GM21576 (cell line): ENCODE data around the gene CD96.
"Not testable (repeated sequence)": the region's sequence is repeated elsewhere in the genome, so short reads cannot be mapped to it uniquely, and the experiment has no call there.

ENCODE experiments used
- ATAC-seq: cut with Tn5 transposase; IDR thresholded peaks from one replicate; pipeline ENCODE4 v1.9.1; 2021; ENCODE audit warnings: mild to moderate bottlenecking, moderate library complexity; ENCODE audit not compliant: unreplicated experiment

Gene CD96

GRCh38 chr3:111548092-111548491, 6.1 kb downstream of the CD96 start:
- peak; percentile 65 for ATAC-seq

DNA sequence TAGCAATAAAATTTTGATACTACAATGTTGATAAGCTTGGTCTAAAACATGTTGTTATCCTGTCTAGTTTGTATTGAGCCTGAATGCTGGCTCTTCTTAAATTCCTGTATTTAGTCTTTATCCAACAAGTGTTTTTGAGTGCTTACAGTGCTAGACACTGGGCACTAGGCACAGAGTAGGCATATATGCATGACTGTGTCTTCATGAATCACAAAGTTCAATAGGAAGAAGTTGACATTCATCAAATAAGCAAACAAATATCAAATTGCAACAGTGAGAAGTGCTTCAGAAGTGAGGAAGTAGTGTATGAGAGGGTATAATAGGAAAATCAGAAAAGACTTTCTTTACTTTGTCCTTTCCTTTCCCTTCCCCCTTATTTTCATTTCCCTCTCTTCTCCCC, 6.8 kb downstream of the CD96 start:
- no peak for ATAC-seq

- ATAC-seq = not testable (repeated sequence)
Measured at GRCh38 chr3:111561902-111562301, 19.9 kb downstream of the CD96 start.

GRCh38 chr3:111566844-111567243, 24.8 kb downstream of the CD96 start:
- ATAC-seq = no peak

DNA sequence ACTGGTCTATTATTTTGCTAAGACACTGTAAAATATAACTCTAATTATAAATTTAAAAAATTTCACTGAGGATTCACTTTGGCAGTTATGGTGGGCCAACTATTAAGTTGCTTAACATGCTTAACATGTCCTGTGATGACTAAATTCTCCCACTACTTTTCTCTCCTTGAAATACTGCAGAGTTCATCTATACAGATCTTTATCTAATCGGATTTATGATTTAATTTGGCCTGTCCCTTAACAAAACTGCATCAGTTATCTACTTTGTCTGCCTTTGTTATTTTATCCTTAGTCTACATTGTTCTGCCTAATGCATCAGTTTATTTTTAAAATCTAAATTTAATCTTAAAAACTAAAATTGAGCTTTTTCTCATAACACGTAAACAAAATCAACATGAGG, 26.4 kb downstream of the CD96 start:
- ATAC-seq = no peak

GRCh38 chr3:111568911-111569310, 26.9 kb downstream of the CD96 start:
- ATAC-seq = no peak

DNA sequence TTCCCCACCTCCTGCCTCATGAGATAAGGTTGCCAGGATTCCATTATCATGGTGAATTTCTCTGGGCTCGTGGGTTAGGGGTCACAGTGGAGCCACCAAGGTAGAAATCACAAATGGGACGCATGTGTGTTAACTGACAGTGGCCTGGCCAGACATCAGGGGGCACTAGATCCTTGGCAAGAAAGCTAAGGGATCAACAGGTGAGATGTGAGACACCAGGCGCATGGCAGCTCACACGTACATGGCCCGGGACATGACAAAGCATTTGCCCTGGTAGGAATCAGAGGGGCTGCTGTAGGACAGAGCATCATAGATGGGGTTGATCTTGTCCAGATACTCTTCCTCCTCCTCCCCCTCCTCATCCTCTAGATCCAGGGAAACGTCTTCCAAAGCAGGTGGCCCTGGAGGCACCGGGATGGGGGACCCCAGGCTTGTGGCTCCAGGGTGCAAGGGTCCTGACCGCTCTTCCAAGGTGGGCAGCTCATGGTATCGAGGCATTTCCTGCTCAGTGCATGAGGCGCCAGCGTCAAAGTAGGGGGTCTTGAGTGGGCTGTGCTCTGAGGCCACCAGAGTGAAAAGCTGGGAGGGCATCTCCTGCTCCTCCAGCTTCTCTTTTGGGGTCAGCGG, 28.5 kb downstream of the CD96 start:
- ATAC-seq = no peak

- ATAC-seq = no peak
Measured at GRCh38 chr3:111571282-111571681, 29.3 kb downstream of the CD96 start.

GRCh38 chr3:111571907-111572460, 30.0 kb downstream of the CD96 start:
- ATAC-seq = no peak

GRCh38 chr3:111577113-111577512, 35.1 kb downstream of the CD96 start:
- ATAC-seq = no peak

DNA sequence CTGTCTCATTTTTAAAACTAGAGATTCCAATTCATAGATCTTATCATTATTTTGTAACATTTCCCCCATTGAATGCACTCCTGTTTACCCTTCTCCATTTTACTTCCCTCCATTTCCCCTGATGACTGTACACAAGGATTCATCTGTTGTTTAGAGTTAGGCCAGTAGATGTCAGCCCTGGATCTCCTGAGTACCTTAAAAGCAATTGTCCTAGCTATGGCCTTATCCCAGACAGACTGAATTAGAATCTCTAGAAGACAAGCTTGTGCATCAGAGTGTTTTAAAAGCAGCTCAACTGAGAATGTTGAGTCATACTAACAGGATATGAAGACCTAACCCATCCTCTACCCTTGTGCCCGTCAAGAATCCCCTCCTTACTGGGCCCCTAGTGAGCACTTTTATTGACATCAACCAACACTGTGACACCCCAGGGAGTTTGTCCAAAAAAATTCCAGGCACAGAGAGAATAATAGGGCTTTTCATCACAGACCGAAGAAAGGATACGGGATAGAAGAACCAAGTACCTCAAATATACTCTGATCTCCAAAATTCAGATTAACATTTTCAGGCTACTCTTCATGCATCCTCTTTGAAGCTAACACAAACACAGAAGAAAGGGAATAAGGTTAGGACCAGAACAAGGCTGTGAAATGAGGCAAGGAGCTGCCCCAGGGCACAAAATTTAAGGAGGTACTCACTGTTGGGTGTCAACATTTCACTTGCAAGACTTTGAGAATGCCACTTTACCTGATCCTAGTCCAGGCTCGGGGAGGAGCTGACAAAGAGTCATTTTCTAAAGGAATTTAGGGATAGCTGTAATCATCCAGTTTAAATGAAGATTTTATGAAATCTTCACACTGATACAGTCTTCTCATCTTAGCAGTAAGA, 36.0 kb downstream of the CD96 start:
- peak; percentile 96 for ATAC-seq

- no peak for ATAC-seq
Measured at GRCh38 chr3:111578867-111579266, 36.9 kb downstream of the CD96 start.

- ATAC-seq = no peak
Measured at GRCh38 chr3:111579495-111579894, 37.5 kb downstream of the CD96 start.

- no peak for ATAC-seq
Measured at GRCh38 chr3:111581403-111582119, 39.6 kb downstream of the CD96 start.

- ATAC-seq = no peak
Measured at GRCh38 chr3:111582120-111582474, 40.1 kb downstream of the CD96 start.

- ATAC-seq = no peak
Measured at GRCh38 chr3:111584744-111585143, 42.7 kb downstream of the CD96 start.

DNA sequence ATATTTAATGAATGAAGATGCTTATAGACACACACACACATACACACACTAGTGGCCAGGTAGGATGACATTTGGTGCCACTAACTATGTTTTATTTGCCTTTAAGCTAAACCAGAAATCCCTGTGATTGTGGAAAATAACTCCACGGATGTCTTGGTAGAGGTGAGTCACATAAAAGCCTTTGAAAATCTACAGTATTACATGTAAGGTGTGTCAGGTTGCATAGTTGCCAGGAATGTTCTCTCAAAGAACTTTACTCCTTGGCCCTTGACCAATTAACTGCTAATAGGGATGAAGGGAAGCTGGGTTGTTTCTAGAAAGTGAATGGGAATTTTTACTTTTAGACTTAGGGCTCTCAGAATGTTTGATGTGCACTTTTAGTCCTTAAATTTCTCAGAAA, 43.2 kb downstream of the CD96 start:
- no peak for ATAC-seq

DNA sequence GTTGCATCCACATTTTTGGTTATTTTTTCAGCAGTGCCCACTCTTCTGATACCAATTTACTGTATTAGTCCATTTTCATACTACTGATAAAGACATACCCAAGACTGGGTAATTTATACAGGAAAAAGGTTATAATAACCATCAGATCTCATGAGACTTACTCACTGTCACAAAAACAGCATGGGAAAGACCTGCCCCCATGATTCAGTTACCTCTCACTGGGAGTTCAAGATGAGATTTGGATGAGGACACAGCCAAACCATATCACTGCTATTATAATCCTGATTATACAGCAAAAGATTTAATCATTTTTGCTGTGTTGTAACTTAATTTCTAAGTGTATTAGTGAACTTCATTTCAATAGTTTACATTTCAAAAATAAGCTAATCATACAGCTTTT, 46.5 kb downstream of the CD96 start:
- no peak for ATAC-seq

DNA sequence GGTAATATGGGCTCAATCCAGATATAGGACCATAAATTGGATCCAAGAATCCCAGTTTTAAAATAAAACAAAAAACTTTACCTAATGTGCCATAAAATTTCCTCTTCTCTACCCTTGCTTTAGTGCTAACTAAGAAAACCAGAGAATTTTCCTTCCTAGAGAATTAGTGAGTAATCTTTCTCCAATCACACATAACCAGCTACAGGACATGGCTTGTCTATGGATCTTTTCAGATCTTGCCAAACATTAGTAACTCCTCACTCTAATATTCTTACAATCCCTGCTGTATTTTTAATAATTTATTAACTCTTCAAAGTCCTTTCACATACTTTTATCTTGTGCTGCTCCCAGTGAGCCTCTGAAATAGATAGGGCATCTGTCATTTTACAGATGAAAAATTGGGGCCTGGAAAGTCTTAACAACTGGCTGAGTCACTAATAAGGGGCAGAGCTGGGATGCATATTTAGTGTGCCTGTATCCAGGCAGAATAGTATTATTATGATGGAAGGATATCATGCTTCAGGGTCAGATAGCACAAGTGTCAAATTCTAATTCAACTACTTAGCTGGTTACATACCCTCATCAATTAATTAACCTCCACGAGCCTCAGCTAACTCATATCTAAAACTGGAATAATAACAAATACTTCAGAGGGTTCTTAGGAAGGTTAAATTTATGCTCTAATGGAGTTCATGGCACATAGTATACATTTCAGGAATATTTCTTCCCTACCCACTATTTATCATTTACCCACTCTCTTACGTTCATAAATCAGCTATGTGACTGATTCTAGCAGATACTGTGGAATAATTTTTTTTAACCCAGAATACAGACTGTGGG, 47.5 kb downstream of the CD96 start:
- no peak for ATAC-seq

DNA sequence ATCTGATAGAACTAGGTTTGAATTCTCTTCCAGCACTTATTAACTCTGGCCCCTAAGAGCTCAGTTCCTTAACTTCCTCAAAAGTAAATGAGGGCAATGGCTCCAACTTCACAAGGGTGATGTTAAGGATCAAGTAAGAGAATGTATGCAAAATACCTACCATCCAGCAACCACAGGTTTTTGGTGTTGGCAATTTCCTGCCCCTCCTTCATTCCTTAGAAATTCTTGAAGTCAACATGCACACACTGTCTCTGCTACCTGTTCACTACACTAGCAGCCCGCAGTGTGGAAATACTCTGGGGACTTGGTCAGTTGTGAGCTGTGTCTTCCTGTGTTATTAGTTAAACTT, 48.1 kb downstream of the CD96 start:
- no peak for ATAC-seq

DNA sequence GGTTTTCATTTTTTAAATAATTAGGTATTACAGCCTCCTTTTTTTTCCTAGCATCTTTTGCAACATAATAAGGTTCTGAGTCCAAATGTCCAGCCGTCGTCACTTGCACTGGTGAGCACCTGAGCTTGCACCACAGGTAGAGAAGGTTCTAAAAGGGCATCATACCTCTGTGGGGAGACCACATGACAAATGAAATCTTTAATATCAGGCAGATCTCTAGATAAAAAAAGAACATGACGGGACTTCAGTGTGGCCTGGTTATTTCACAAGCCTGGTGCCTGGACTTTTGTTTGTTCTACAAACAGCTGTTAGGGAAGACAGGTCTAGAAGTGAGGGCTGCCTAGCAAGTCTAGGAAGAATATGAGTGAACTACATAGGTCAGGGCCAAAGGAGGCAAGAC, 49.6 kb downstream of the CD96 start:
- ATAC-seq = no peak
